Hepatocyte (in vitro differentiated cells): ENCODE results near the gene PAEP. TPM values are rescaled to one million over a fixed set of nuclear protein-coding genes. Genes with fewer than 3 reads are reported as not detected.

Experiments used
- DNase-seq: peaks from one replicate; pipeline ENCODE4 v3.0.0-alpha.2; 2016; ENCODE audit warnings: low spot score
- H2AFZ ChIP-seq: fragments of 200-600 bp; sonication (generic); 2 replicates; pipeline ENCODE4 v1.6.0; 2016; ENCODE audit warnings: antibody characterized with exemption, mild to moderate bottlenecking
- H3K27ac ChIP-seq: fragments of 200-600 bp; sonication (generic); 2 replicates; pipeline ENCODE4 v1.5.1; 2016; ENCODE audit warnings: mild to moderate bottlenecking
- H3K27me3 ChIP-seq: fragments of 200-600 bp; sonication (generic); 2 replicates; pipeline ENCODE4 v1.6.1; 2016
- H3K36me3 ChIP-seq: fragments of 200-600 bp; sonication (generic); replicated peaks from 2 replicates; pipeline ENCODE4 v1.5.1; 2016; ENCODE audit warnings: low read depth; ENCODE audit not compliant: insufficient read depth
- H3K4me1 ChIP-seq: fragments of 200-600 bp; sonication (generic); 2 replicates; pipeline ENCODE4 v1.5.1; 2016; ENCODE audit warnings: mild to moderate bottlenecking, moderate library complexity; ENCODE audit not compliant: insufficient read depth
- H3K4me2 ChIP-seq: fragments of 200-600 bp; sonication (generic); 2 replicates; pipeline ENCODE4 v1.6.0; 2016
- H3K4me3 ChIP-seq: fragments of 200-600 bp; sonication (generic); 2 replicates; pipeline ENCODE4 v1.5.1; 2016; ENCODE audit warnings: mild to moderate bottlenecking
- H3K79me2 ChIP-seq: fragments of 200-600 bp; sonication (generic); 2 replicates; pipeline ENCODE4 v1.6.0; 2017; ENCODE audit warnings: mild to moderate bottlenecking
- H3K9me2 ChIP-seq: fragments of 200-600 bp; sonication (generic); replicated peaks from 2 replicates; pipeline ENCODE4 v1.6.0; 2017; ENCODE audit warnings: mild to moderate bottlenecking; ENCODE audit not compliant: insufficient read depth
- H3K9me3 ChIP-seq: fragments of 200-600 bp; sonication (generic); 2 replicates; pipeline ENCODE4 v1.5.1; 2016; ENCODE audit warnings: low read depth, mild to moderate bottlenecking
- H4K20me1 ChIP-seq: fragments of 200-600 bp; sonication (generic); 2 replicates; pipeline ENCODE4 v1.6.0; 2016; ENCODE audit warnings: mild to moderate bottlenecking; ENCODE audit not compliant: insufficient read depth, poor library complexity, severe bottlenecking
- EZH2 ChIP-seq: fragments of 200-600 bp; sonication (generic); IDR thresholded peaks from 2 replicates; pipeline ENCODE4 v1.6.1; 2016; ENCODE audit warnings: antibody characterized with exemption, mild to moderate bottlenecking, borderline replicate concordance
- EZH2phosphoT487 ChIP-seq: fragments of 200-600 bp; sonication (generic); IDR thresholded peaks from one replicate; pipeline ENCODE4 v1.6.1; 2018; ENCODE audit warnings: antibody characterized with exemption, mild to moderate bottlenecking, low read depth, moderate library complexity; ENCODE audit not compliant: unreplicated experiment, severe bottlenecking
- WGBS: methylation state at CpG from one replicate; pipeline ENCODE4 v1.1.6; 2016; ENCODE audit warnings: low lambda C conversion rate; ENCODE audit errors: missing lambda C conversion rate; 5-methylcytosine and 5-hydroxymethylcytosine counted together
- polyA plus RNA-seq: library from polyadenylated mRNA; unstranded; fragments of >200 nt; fragmentation: Nextera tagmentation; extraction: Ambion mirVana; gene quantifications from 2 replicates; pipeline ENCODE4 v1.2.1, GENCODE V29; 2016
- total RNA-seq: library from RNA; depleted of rRNA; stranded (reverse); fragments of >200 nt; gene quantifications from 2 replicates; pipeline ENCODE4 v1.2.3, GENCODE V29; 2014
- TF ChIP-seq, protein P1 (sequence below): fragments of 200-600 bp; sonication (generic); IDR thresholded peaks from 2 replicates; pipeline ENCODE4 v1.5.1; 2016; ENCODE audit warnings: antibody characterized with exemption, mild to moderate bottlenecking; ENCODE audit not compliant: poor library complexity

Gene PAEP
- total and polyA plus RNA-seq, 2 experiments from 2014 or later, result not detected

DNA sequence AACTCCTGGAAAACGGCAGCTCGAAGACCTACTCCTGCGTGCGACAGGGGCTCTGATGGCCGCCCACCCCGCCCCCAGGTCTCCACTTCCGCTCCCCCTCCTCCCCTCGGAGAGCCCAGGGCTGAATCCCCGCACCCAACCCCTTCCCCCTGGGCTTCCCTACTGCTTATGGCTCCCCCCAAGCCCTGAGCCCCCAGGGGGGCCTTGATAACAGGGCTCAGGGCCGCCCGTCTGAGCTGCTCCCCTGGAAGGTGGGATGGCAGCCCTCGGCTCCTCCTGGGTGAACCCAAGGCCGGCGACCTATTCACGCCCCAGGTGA lies 47.4 kb downstream of the PAEP start:
- Histone ChIP-seq H3K9me2 (no peaks in the 10 kb centered on the region), H3K4me2 (no peak overlapping the region), H3K4me3 (no peak overlapping the region), H3K27ac (no peak overlapping the region), H3K36me3 (no peaks in the 10 kb centered on the region), H3K9me3 (no peaks in the 10 kb centered on the region), H2AFZ (no peak overlapping the region), H3K79me2 (no peaks in the 10 kb centered on the region), H3K4me1 (no peaks in the 10 kb centered on the region), H3K27me3 (no peaks in the 10 kb centered on the region), H4K20me1 (no peaks in the 10 kb centered on the region)
- 92% methylated on average over 6 of the region's 15 CpGs for WGBS
- TF ChIP-seq EZH2, result no peak
- TF ChIP-seq, protein P1, sequence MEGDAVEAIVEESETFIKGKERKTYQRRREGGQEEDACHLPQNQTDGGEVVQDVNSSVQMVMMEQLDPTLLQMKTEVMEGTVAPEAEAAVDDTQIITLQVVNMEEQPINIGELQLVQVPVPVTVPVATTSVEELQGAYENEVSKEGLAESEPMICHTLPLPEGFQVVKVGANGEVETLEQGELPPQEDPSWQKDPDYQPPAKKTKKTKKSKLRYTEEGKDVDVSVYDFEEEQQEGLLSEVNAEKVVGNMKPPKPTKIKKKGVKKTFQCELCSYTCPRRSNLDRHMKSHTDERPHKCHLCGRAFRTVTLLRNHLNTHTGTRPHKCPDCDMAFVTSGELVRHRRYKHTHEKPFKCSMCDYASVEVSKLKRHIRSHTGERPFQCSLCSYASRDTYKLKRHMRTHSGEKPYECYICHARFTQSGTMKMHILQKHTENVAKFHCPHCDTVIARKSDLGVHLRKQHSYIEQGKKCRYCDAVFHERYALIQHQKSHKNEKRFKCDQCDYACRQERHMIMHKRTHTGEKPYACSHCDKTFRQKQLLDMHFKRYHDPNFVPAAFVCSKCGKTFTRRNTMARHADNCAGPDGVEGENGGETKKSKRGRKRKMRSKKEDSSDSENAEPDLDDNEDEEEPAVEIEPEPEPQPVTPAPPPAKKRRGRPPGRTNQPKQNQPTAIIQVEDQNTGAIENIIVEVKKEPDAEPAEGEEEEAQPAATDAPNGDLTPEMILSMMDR, result no peak
- TF ChIP-seq EZH2phosphoT487, result no peak
- DNase-seq, result no peak

DNA sequence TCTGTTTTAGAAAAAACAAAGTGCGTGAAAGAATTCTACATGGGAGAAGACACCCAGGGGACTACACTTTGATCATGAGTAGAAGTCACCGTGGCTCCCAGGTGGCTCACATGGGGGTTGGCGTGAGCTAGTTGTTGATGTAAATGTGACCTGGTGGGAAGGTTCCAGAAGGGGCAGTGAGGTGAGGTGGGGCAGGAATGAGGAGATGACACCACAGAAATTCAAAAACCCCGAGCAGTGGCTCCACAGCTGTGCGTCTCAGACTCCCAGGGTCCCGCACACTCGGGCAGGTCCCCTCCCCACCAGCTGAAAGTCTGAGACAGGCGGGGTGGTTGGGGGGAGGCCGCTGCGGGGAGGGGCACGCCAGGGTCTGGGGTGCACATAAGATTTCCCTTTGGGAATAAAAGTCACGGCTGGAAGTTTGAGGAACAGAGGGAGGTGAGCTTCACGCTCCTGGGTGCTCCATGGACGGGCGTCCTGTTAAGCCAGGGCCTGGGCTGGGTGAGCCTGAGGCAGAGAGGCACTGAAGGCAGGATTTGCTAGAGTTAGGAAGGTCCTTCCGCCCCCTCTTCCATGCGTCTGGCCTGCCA lies 47.9 kb downstream of the PAEP start:
- Histone ChIP-seq H3K27ac (no peak overlapping the region), H3K79me2 (no peaks in the 10 kb centered on the region), H3K9me3 (no peaks in the 10 kb centered on the region), H3K9me2 (no peaks in the 10 kb centered on the region), H4K20me1 (no peaks in the 10 kb centered on the region), H2AFZ (no peak overlapping the region), H3K4me2 (no peak overlapping the region), H3K27me3 (no peaks in the 10 kb centered on the region), H3K4me3 (no peak overlapping the region), H3K36me3 (no peaks in the 10 kb centered on the region), H3K4me1 (no peaks in the 10 kb centered on the region)
- TF ChIP-seq, protein P1, result no peak
- TF ChIP-seq EZH2phosphoT487, result no peak
- TF ChIP-seq EZH2, result no peak
- WGBS, result 92% methylated on average over 17 of the region's 17 CpGs
- peak; percentile 2 for DNase-seq

DNA sequence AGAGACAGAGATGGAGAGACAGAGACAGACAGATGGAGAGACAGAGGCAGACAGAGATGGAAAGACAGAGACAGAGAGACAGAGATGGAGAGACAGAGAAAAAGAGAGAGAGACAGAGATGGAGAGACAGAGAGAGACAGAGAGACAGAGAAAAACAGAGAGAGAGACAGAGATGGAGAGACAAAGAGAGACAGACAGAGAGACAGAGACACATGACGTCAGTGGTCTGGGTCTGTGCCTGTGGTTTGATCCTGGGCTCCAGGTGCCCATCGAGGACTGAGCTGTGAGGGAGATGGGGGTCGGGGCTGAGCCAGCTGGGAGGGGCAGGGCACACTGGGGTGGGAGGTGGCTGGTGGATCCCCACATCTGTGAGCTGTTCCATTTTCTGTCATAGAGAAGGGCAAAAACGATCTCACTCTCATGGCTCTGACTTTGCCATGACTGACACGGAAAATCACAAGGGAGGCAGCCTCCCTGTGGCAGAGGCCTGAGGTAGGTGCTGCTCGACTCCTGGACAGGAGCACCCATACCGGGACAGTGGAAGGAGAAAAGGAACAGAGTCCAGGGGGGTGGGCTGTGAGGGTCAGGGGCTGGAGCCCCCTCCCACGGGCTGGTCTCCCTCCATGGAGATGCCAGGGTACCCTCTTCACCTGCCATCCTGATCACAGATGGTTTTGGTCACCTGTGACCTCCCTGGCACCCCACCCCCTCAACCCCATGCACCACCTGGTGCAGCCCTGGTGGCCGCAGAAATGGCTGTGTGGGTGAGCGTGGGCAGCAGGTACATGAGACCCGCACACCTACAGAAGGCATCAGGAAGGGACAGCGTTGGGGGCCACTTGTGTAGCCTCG lies 49.0 kb downstream of the PAEP start:
- Histone ChIP-seq H3K79me2 (no peaks in the 10 kb centered on the region), H3K9me3 (no peaks in the 10 kb centered on the region), H3K4me3 (no peak overlapping the region), H3K4me2 (no peak overlapping the region), H2AFZ (no peak overlapping the region), H3K36me3 (no peaks in the 10 kb centered on the region), H3K27ac (no peak overlapping the region), H3K27me3 (no peaks in the 10 kb centered on the region), H3K9me2 (no peaks in the 10 kb centered on the region), H3K4me1 (no peaks in the 10 kb centered on the region), H4K20me1 (no peaks in the 10 kb centered on the region)
- WGBS, result 90% methylated on average over 13 of the region's 13 CpGs
- no peak for DNase-seq
- TF ChIP-seq EZH2 (no peak), EZH2phosphoT487 (no peak)
- TF ChIP-seq, protein P1, result no peak
